Activated T-helper 1 cell treated with anti-CD3 and anti-CD28 coated beads, Interleukin-2, amount 50 U/mL, for 16 hours (primary cell): ENCODE measurements around the gene PTGIS.

Experiments
- DNase-seq, 2 donors: peaks; one replicate each; pipeline ENCODE4 v3.0.0-alpha.2; 2020; ENCODE audit warnings: low read depth in 1 of 2, low spot score in 1 of 2

The PTGIS gene

GRCh38 chr20:49475292-49476015 lies 92.5 kb downstream of the PTGIS start:
- DNase-seq: no peak

- DNase-seq: no peak
Observed at GRCh38 chr20:49471397-49471796, 96.5 kb downstream of the PTGIS start.

- DNase-seq: no peak
Observed at GRCh38 chr20:49470922-49471321, 97.0 kb downstream of the PTGIS start.

DNA sequence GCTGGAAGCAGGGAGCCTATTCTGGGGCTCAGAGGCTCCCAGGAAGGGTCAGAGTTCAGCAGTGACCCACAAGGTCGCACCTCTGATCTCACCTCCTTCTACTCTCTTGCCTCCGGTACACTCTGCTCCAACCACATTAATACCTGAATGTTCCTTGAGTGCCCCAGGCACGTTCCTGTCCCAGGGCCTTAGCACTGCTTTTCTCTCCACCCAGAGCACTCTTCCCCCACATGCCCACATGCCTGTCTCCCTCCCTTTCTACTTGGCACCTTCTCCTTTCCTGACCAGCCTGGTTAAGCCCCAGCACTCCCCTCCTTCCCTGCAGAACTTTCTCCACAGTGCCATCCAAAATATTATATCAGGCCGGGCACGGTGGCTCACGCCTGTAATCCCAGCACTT lies 98.9 kb downstream of the PTGIS start:
- DNase-seq: no peak

DNA sequence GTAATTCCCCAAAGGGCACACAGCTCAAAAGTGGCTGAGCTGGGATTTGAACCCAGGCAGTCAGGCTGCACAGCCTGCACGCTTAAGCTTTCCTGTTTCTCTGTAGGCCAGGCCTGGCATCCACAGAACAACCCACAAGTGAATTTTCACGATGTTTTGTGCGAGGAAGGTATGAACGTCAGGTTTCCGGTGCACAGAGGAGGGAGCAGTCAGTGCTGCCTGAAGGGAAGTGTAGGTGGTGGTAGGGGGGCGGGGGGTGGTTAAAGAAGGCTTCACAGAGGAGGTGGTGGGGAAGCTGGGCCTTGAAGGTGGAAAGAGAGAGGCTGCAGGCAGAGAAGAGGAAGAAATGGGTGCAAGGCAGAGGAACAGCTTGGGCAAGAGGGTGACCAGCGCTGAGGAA lies 99.5 kb downstream of the PTGIS start:
- no peak for DNase-seq

DNA sequence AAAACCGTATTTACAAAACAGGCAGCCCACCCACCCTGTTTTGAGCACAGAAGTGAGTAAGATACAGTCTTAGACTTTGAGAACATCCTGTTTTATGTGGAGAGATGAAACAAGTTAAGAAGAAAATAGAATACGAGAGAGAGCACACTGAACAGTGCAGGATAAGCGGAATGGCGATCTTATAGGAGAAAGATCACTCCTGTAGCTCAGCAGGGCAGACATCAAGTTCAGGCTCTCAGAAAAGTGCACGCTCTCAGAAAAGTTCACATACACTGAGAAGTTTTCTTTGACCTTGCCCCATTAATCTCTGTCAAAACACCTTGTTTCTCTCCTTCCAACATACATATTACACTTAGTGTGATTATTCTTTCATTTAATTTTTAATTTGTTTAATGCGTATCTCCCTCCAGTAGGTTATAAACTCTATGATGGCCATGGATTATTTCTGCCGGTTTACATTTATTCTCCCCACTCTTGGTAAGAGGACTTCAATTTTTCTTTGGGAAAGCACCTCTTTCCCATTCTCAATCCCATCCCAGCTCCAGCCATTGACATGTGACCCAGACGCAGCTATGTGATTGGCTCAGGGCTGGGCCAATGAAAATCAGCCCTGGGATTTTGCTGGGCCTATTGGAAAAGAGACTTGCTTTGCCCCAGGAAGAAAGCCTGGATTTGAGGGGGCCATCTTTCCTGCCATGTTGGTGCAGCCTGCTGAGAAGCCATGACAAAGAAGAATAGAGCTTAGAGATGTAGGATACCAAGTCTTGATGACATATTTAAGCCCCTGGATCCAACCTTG lies 101.6 kb downstream of the PTGIS start:
- no peak for DNase-seq

DNA sequence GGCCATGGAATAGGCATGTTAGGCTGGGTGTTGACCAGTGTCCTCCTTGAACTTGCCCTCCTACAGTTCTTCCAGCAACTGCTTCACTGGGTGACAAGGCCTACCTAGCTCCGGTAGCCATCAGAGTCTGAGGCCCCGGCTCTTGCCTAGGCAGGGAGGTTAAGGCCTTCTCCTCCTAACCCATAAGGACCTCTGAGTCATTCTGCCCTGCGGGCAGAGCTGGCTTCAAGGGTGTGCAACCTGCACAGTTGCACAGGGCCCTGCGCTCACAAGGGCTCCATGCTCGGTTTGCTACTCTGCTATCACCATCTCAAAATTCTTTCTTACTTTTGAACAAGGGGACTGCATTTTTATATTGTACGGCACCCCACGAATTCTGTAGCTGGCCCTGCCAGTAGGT lies 103.4 kb downstream of the PTGIS start:
- DNase-seq: no peak

DNA sequence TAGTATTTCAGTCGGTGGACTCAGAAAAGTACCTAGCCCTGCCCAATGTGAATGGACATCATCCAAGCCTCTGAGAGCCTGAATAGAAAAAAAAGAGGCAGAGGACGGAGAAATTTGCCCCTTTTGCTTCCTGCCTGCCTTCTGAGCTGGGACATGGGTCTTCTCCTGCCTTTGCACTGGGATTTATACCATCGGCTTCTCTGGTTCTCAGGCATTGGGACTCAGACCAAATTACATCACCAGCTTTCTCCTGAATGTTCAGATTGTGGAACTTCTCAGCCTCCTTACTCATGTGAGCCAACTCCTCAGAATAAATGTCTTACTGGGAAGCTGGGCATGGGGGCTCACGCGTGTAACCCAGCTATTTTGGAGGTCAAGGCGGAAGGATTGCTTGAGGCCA lies 105.3 kb downstream of the PTGIS start:
- no peak for DNase-seq

DNA sequence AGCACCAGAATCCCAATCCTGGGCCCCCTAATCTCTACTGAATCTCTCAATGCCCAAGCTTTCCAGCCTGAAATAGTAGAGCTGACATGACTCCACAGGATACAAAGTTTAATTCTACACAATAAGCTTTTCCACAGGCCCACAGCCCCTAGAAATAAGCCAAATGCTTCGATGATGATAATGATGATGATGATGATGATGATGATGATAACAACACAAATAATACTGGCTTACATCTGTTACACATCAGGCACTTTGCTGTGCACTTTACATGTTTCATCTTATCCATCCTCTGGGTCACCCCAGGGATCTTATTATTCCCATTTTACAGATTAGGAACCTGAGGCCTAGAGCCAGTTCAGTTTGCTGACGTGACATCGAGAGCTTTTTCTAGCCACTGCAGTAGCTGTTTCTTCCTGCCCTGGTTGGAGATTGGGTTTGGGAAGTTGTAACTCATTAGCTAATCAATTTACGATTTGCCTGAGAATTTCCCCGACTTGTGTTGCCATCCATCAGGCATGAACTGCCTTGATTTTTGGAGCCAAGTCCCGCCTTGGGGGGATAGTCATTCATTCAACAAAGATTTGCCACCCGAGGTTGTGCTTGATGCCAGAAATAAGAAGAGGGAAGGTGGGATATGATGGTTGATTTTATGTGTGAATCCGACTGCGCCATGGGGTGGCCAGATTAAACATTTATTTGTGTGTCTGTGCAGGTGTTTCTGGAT lies 105.9 kb downstream of the PTGIS start:
- DNase-seq: no peak

DNA sequence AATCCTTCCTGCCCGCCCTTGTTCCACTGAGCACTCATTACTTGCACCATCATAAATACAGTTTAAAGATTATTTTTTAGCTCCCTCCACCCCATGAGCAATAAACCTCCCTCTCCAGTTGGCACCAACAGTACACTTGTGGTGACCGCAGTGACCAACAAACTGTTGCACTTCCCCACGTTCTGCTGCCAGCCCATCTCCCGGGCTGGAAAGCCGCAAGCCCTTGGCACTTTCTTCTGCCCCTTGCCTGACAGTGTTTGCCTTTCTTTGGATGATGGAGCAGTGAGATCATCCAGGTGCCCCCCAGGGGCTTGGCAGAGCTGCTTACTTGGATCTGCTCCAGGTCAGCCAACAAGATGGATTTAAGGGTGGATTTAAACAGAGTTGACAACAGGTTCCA lies 107.0 kb downstream of the PTGIS start:
- no peak for DNase-seq

DNA sequence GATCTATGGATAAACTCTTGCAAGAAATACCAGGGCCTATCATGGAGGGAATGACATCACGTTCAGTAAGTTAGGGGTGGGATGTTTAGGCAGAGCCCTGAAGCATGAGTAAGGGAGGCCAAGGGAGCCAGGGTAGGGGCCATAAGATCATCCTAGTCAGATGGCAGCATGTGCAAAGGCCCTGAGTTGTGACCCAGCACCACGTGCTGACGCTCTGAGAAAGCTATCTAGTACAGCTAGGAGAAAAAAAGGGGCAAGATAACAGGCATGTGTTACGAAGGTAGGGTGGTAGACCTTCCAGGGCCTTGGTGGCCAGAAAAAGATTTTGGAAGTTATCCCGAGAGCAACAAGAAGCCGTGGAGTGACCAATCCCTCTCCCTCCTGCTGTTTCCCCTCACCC lies 107.8 kb downstream of the PTGIS start:
- no peak for DNase-seq

DNA sequence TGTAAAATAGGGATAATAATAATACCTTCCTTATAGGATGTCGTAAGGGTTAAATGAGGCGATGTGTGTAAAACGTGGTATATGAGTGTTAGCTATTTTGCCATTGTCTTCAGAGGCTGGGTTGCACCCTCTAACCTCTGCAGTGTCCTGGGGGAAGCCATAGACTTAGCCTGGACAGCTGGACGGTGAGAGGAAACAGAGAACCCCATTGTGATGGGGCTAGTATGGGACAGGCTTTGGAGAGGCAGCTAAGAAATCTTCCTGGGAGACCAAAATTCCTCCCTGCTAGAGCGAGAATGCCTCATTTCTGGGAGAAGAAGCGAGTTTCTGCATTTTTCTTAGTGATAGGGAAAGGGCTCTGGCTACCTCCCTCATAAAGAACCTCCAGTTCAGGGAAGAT lies 108.3 kb downstream of the PTGIS start:
- no peak for DNase-seq

- DNase-seq: no peak
Observed at GRCh38 chr20:49457444-49457843, 110.5 kb downstream of the PTGIS start.

DNA sequence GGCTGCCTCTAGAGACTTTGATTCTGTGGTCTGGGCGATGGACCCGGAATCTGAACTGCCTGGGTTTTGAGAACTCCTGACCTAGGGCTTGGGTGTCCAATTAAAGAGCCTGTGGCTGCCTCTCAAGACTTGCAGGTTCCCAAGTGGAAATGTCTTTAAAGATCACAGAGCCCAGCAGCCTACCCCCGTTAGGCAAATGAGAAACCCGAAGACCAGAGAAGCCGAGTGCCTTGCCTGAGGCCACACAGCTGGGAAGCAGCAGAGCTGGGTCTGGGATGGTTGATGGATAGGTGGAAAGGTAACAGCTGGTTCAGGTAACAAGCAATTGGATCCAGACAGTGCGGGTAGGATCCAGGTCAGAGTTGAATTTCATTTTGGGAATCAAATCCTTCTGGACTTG lies 111.3 kb downstream of the PTGIS start:
- DNase-seq: no peak

- DNase-seq: no peak
Observed at GRCh38 chr20:49455691-49456090, 112.2 kb downstream of the PTGIS start.
